Spleen (tissue), 11 donors: Measurements from ENCODE around the gene TLR8. TPM values are rescaled to one million over a fixed set of nuclear protein-coding genes. Genes with fewer than 3 reads are reported as not detected.

Source experiments
- DNase-seq: peaks from one replicate; pipeline ENCODE4 v3.0.0-alpha.2; 2020
- H3K27ac ChIP-seq, 8 donors: fragments of 200-600 bp; sonication (generic) in 7 of 8; 1 replicate in 4 of 8; 2 replicates in 4 of 8; pipeline versions ENCODE4 v1.5.0 to v1.8.0; 2016 to 2021; ENCODE audit warnings: inconsistent platforms in 4 of 8, mild to moderate bottlenecking in 4 of 8, moderate library complexity in 1 of 8
- H3K27me3 ChIP-seq, 7 donors: fragments of 200-600 bp; sonication (generic) in 6 of 7; replicated peaks in 1 of 7; 1 replicate in 4 of 7; 2 replicates in 3 of 7; pipeline versions ENCODE4 v1.5.0 to v1.8.0; 2016 to 2021; ENCODE audit warnings: inconsistent platforms in 3 of 7, mild to moderate bottlenecking in 1 of 7
- H3K36me3 ChIP-seq, 6 donors: fragments of 200-600 bp; sonication (generic) in 5 of 6; 1 replicate in 4 of 6; 2 replicates in 2 of 6; pipeline versions ENCODE4 v1.5.0 to v1.8.0; 2016 to 2021; ENCODE audit warnings: inconsistent platforms in 2 of 6
- H3K4me1 ChIP-seq, 6 donors: fragments of 200-600 bp; sonication (generic) in 5 of 6; 1 replicate in 3 of 6; 2 replicates in 3 of 6; pipeline versions ENCODE4 v1.5.0 to v1.8.0; 2016 to 2021; ENCODE audit warnings: inconsistent platforms in 3 of 6
- H3K4me3 ChIP-seq, 8 donors: fragments of 200-600 bp; sonication (generic) in 7 of 8; 1 replicate in 4 of 8; 2 replicates in 4 of 8; pipeline versions ENCODE4 v1.5.0 to v1.8.0; 2016 to 2021; ENCODE audit warnings: inconsistent platforms in 4 of 8, mild to moderate bottlenecking in 4 of 8, moderate library complexity in 2 of 8
- H3K9me3 ChIP-seq, 8 donors: fragments of 200-600 bp; sonication (generic) in 7 of 8; 1 replicate in 4 of 8; 2 replicates in 4 of 8; pipeline versions ENCODE4 v1.5.0 to v1.8.0; 2016 to 2021; ENCODE audit warnings: inconsistent platforms in 4 of 8
- POLR2A ChIP-seq, 3 donors: fragments of 450-650 bp; IDR thresholded peaks; one replicate each; pipeline ENCODE4 v1.5.1; 2017; ENCODE audit warnings: antibody characterized with exemption in 3 of 3, mild to moderate bottlenecking in 1 of 3
- POLR2AphosphoS5 ChIP-seq, 3 donors: sonication (generic); formaldehyde crosslinking; IDR thresholded peaks; one replicate each; pipeline ENCODE4 v1.5.1; 2017; ENCODE audit warnings: antibody characterized with exemption in 3 of 3
- WGBS, 5 donors: extraction: QIAGEN DNeasy Blood & Tissue Kit in 3 of 5; methylation state at CpG; one replicate each; pipeline versions ENCODE4 v1.1.5 to v1.1.7; 2013 to 2018; 5-methylcytosine and 5-hydroxymethylcytosine counted together
- intact Hi-C: fragments of 100-400 bp; cut with DNase I; formaldehyde crosslinking; loops from one replicate; pipeline ENCODE4 v1.15.0; 2023; ENCODE audit warnings: low total_unique reads
- polyA plus RNA-seq, 3 donors: library from polyadenylated mRNA; stranded (reverse); fragments of 200-250 nt; gene quantifications; one replicate each; pipeline ENCODE4 v1.2.1, GENCODE V29; 2013
- total RNA-seq, 7 donors: library from RNA; depleted of rRNA in 3 of 7; stranded (reverse); fragments of >200 nt in 3 of 7; fragmentation: NEBNext Ultra II Directional in 4 of 7; extraction: Animal tissue kit (Norgen Biotek cat#: 25700) in 4 of 7; gene quantifications; one replicate each; pipeline versions ENCODE4 v1.1.0 to v1.2.1, GENCODE V29; 2016 to 2021
- TF ChIP-seq, protein P1 (sequence below), 11 experiments: fragments of 200-600 bp in 7 of 11; fragments of 450-650 bp in 4 of 11; sonication (generic) in 4 of 11; IDR thresholded peaks in 8 of 11; conservative IDR thresholded peaks in 3 of 11; 1 replicate in 7 of 11; 2 replicates in 4 of 11; pipeline versions ENCODE4 v1.4.0 to v1.8.0; 2016 to 2021; ENCODE audit warnings: antibody characterized with exemption in 11 of 11, inconsistent platforms in 4 of 11, mild to moderate bottlenecking in 1 of 11
- donor health status: healthy with polysubstance abuse.
- donor health status: DM: no; HTN: no; CAD: no; lungs with moderate emphysema.
- donor health status: DM: no; HTN: no; CAD: no.
- donor health status: Bipolar disorder and iron deficiency.
- donor health status: healthy.
- donor health status: DM: no; HTN: no; CAD: no.
- donor health status: DM: yes; HTN: yes; CAD: no.

The TLR8 gene
- total and polyA plus RNA-seq, 10 donors, result 1.1 to 76.5 (median 23.0) TPM

- peaks cover 0 to 63% (median 49%) of the 10 kb centered on the region in 6 donors for H3K4me1 ChIP-seq
- no peak for DNase-seq
- WGBS, 5 donors, result 22 to 54% (median 34%) methylated on average over 6 of the region's 6 CpGs
- peaks cover 0 to 15% (median 0%) of the 10 kb centered on the region in 7 donors for H3K27me3 ChIP-seq
- H3K27ac ChIP-seq, result peak overlapping the region; percentile 46 to 98 (median 97)
- H3K4me3 ChIP-seq, result peak overlapping the region in 7 of 8 donors; percentile 18 to 89 (median 74)
- peaks cover 0 to 13% (median 0%) of the 10 kb centered on the region in 8 donors for H3K9me3 ChIP-seq
- intact Hi-C loops, result no loop called here
- peaks cover 0 to 19% (median 0%) of the 10 kb centered on the region in 6 donors for H3K36me3 ChIP-seq
- TF ChIP-seq, protein P1, sequence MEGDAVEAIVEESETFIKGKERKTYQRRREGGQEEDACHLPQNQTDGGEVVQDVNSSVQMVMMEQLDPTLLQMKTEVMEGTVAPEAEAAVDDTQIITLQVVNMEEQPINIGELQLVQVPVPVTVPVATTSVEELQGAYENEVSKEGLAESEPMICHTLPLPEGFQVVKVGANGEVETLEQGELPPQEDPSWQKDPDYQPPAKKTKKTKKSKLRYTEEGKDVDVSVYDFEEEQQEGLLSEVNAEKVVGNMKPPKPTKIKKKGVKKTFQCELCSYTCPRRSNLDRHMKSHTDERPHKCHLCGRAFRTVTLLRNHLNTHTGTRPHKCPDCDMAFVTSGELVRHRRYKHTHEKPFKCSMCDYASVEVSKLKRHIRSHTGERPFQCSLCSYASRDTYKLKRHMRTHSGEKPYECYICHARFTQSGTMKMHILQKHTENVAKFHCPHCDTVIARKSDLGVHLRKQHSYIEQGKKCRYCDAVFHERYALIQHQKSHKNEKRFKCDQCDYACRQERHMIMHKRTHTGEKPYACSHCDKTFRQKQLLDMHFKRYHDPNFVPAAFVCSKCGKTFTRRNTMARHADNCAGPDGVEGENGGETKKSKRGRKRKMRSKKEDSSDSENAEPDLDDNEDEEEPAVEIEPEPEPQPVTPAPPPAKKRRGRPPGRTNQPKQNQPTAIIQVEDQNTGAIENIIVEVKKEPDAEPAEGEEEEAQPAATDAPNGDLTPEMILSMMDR (IDR thresholded peaks at IDR 0.05 in 8 of 11, conservative IDR thresholded peaks at IDR 0.05 in 3 of 11), result no peak
- TF ChIP-seq POLR2AphosphoS5 (IDR thresholded peaks at IDR 0.05) (peak in 1 of 3 donors; percentile 54), POLR2A (IDR thresholded peaks at IDR 0.05) (no peak)
Measured at GRCh38 chrX:12972243-12972642, 65.8 kb downstream of the TLR8 start.

Other genes with a start within 250 kb of the TLR8 start
- 10 to 100 TPM; 18.6 to 34.9 (median 25.6) TPM for gene PRPS2, start 115.2 kb upstream of the TLR8 start, total RNA-seq
- gene PRPS2, start 115.2 kb upstream of the TLR8 start, polyA plus RNA-seq, result 10 to 100 TPM; 19.9 to 26.0 (median 24.2) TPM
- gene TLR7, start 39.5 kb upstream of the TLR8 start, total RNA-seq, result 1 to 10 TPM; 4.6 to 9.2 (median 5.2) TPM
- 1 to 10 TPM; 2.5 to 2.9 (median 2.7) TPM for gene TLR7, start 39.5 kb upstream of the TLR8 start, polyA plus RNA-seq
- over 10,000 TPM in 3 of 7 donors, 1,000 to 10,000 TPM in 4; 6,343 to 12,135 (median 6,919) TPM for gene TMSB4X, start 68.5 kb downstream of the TLR8 start, total RNA-seq
- over 10,000 TPM; 14,844 to 19,174 (median 17,521) TPM for gene TMSB4X, start 68.5 kb downstream of the TLR8 start, polyA plus RNA-seq
- gene FAM9C, start 138.0 kb downstream of the TLR8 start, total RNA-seq, result 10 to 100 TPM in 3 of 7 donors, under 1 TPM in 2, not detected in 2; 0.09 to 56.0 (median 12.3) TPM
- 10 to 100 TPM in 1 of 3 donors, under 1 TPM in 1, not detected in 1; 0.16 to 10.5 TPM for gene FAM9C, start 138.0 kb downstream of the TLR8 start, polyA plus RNA-seq